GM12864 (cell line): Measurements from ENCODE around the gene EDN3.

Experiments
- DNase-seq: peaks from one replicate; pipeline ENCODE4 v3.0.0-alpha.2; 2011; ENCODE audit warnings: low read depth
- H3K4me3 ChIP-seq: 2 replicates; pipeline ENCODE4 v1.5.1; 2011; ENCODE audit warnings: mild to moderate bottlenecking, low read depth, low read length, control low read depth
- CTCF ChIP-seq: IDR thresholded peaks from 2 replicates; pipeline ENCODE4 v1.5.1; 2011; ENCODE audit warnings: low read depth, mild to moderate bottlenecking, moderate library complexity, low read length, control low read depth, inconsistent platforms; ENCODE audit errors: missing control alignments

Gene EDN3

GRCh38 chr20:59268870-59269269 is 31.5 kb upstream of the EDN3 start:
- DNase-seq = no peak
- no peak overlapping the region for H3K4me3 ChIP-seq
- TF ChIP-seq CTCF = no peak

DNA sequence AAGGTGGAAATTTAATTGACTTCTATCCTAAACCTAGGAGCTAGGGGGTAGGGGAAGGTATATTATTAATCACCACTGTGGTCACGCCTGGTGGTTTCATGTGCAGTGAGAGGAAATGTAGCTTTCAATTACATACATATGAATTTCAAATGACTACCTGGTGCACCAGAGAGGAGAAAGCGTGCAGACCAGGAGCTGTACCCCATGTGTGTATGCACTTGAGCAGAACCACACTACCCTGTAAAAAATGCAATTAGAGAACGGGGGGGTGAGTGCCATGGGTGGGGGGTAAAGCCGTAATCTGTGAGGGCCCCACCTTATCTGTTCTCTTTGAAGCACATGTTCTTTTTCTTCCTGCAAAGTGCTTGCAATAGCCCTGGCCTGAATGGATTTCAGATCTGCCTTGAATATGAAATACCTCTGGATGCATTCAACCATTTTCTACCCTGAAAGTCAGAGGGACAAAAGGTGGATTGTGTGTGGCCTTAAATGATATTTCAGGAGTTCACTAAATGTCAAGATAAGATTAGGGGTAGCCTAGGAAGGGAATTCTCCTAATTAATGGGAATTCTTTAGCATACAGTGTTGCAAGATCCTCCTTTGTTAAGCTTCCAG is 30.9 kb upstream of the EDN3 start:
- no peak for TF ChIP-seq CTCF
- no peak for DNase-seq
- no peak overlapping the region for H3K4me3 ChIP-seq

- TF ChIP-seq CTCF = no peak
- H3K4me3 ChIP-seq = no peak overlapping the region
- no peak for DNase-seq
These were observed 30.0 kb upstream of the EDN3 start for GRCh38 chr20:59270380-59270779.

GRCh38 chr20:59273739-59274357 is 26.6 kb upstream of the EDN3 start:
- H3K4me3 ChIP-seq = no peak overlapping the region
- DNase-seq = no peak
- no peak for TF ChIP-seq CTCF

DNA sequence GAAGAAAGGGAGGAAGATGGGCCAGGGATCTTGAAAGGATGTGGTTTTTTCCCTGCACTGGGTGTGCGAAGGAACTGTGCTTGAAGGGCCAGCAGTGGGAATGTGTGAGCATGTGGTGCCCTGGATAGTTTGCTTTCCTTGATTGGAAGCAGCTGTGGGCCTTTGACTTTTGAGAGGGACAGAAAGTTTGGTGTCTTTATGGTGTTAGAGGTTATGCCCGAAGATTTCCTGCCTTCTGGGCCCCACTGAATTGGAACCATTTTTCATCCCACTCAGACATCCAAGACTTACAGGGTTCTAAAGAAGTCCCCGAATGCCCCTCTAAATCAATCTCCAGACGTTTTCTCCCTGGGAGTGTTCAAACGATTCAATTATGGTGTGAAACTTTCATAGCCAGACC is 23.5 kb upstream of the EDN3 start:
- H3K4me3 ChIP-seq = no peak overlapping the region
- no peak for TF ChIP-seq CTCF
- DNase-seq = no peak

GRCh38 chr20:59284470-59284869 is 15.9 kb upstream of the EDN3 start:
- no peak overlapping the region for H3K4me3 ChIP-seq
- DNase-seq = no peak
- TF ChIP-seq CTCF = no peak

- no peak for TF ChIP-seq CTCF
- H3K4me3 ChIP-seq = no peak overlapping the region
- DNase-seq = no peak
These were observed 10.4 kb upstream of the EDN3 start for GRCh38 chr20:59289994-59290393.
